HG02588 (cell line): ENCODE measurements around the gene ZNF792.
"Not testable (repeated sequence)": the region's sequence is repeated elsewhere in the genome, so short reads cannot be mapped to it uniquely, and the experiment has no call there.

ENCODE experiments used
- ATAC-seq: cut with Tn5 transposase; IDR thresholded peaks from one replicate; pipeline ENCODE4 v1.9.1; 2021; ENCODE audit warnings: mild to moderate bottlenecking, moderate library complexity; ENCODE audit not compliant: unreplicated experiment

The ZNF792 gene

GRCh38 chr19:34972163-34972705 is 8.2 kb upstream of the ZNF792 start:
- no peak for ATAC-seq

- not testable (repeated sequence) for ATAC-seq
Observed at GRCh38 chr19:34970185-34970780, 6.3 kb upstream of the ZNF792 start.

GRCh38 chr19:34969721-34970120 is 5.7 kb upstream of the ZNF792 start:
- no peak for ATAC-seq

GRCh38 chr19:34967551-34967950 is 3.5 kb upstream of the ZNF792 start:
- no peak for ATAC-seq

GRCh38 chr19:34965505-34965904 is 1.5 kb upstream of the ZNF792 start:
- ATAC-seq: not testable (repeated sequence)

GRCh38 chr19:34964598-34964997 is 569 bp upstream of the ZNF792 start:
- ATAC-seq: no peak

- ATAC-seq: no peak
Observed at GRCh38 chr19:34962687-34963572, 1.1 kb downstream of the ZNF792 start.

- ATAC-seq: no peak
Observed at GRCh38 chr19:34961775-34962686, 2.0 kb downstream of the ZNF792 start.

GRCh38 chr19:34960940-34961679 is 2.9 kb downstream of the ZNF792 start:
- ATAC-seq: no peak

- no peak for ATAC-seq
Observed at GRCh38 chr19:34960103-34960805, 3.8 kb downstream of the ZNF792 start.

- no peak for ATAC-seq
Observed at GRCh38 chr19:34959021-34959420, 5.0 kb downstream of the ZNF792 start.

- no peak for ATAC-seq
Observed at GRCh38 chr19:34957830-34958751, 5.9 kb downstream of the ZNF792 start.

GRCh38 chr19:34953092-34953491 is 10.9 kb downstream of the ZNF792 start:
- no peak for ATAC-seq

GRCh38 chr19:34943861-34944573 is 20.0 kb downstream of the ZNF792 start:
- no peak for ATAC-seq

GRCh38 chr19:34938886-34939285 is 25.1 kb downstream of the ZNF792 start:
- ATAC-seq: no peak

- ATAC-seq: no peak
Observed at GRCh38 chr19:34936184-34936583, 27.8 kb downstream of the ZNF792 start.

- ATAC-seq: no peak
Observed at GRCh38 chr19:34932494-34932893, 31.5 kb downstream of the ZNF792 start.
